ENCODE measurements around the gene ABI2.

DNA sequence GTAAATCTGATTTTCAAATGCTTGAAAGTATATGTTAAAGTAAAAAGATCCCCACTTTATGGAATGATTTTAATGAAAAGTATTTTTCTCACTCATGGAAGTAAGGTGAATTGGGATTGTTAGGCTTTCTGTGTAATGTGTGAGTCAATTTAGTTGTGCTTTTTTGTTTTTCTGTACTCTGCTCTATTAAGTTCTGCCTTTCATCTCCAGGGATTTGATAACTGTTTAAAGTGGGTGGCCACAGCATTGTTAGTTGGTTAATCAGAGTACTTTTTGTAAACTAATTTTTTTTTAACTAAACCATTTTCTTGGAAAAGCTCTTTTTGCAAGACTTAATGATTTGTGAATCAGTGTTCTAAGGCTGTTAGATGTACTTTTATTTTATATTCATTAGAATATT is 76.8 kb downstream of the ABI2 start:
- TF ChIP-seq POLR2A (IDR thresholded peaks at IDR 0.05; ENCODE audit: low read depth, low read length) = no peak
- TF ChIP-seq, protein P1, sequence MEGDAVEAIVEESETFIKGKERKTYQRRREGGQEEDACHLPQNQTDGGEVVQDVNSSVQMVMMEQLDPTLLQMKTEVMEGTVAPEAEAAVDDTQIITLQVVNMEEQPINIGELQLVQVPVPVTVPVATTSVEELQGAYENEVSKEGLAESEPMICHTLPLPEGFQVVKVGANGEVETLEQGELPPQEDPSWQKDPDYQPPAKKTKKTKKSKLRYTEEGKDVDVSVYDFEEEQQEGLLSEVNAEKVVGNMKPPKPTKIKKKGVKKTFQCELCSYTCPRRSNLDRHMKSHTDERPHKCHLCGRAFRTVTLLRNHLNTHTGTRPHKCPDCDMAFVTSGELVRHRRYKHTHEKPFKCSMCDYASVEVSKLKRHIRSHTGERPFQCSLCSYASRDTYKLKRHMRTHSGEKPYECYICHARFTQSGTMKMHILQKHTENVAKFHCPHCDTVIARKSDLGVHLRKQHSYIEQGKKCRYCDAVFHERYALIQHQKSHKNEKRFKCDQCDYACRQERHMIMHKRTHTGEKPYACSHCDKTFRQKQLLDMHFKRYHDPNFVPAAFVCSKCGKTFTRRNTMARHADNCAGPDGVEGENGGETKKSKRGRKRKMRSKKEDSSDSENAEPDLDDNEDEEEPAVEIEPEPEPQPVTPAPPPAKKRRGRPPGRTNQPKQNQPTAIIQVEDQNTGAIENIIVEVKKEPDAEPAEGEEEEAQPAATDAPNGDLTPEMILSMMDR (conservative IDR thresholded peaks at IDR 0.05; ENCODE audit: low read depth, low read length) = no peak
- TF ChIP-seq RFX5 (IDR thresholded peaks at IDR 0.05; ENCODE audit: low read depth, low read length) = no peak
- no peak for TF ChIP-seq RCOR1 (IDR thresholded peaks at IDR 0.05; ENCODE audit: insufficient replicate concordance, low read length)
- no peak for TF ChIP-seq CEBPB (IDR thresholded peaks at IDR 0.05; ENCODE audit: low read depth, low read length)
- no peak for TF ChIP-seq MAFK (IDR thresholded peaks at IDR 0.05; ENCODE audit: low read depth, low read length)
